CD4-positive, alpha-beta T cell treated with Interleukin-2 at 100 ng/mL for 4 hours (primary cell): ENCODE measurements around the gene COX4I2.
"Not testable (repeated sequence)": the region's sequence is repeated elsewhere in the genome, so short reads cannot be mapped to it uniquely, and the experiment has no call there.

ENCODE experiments used
- DNase-seq: peaks from one replicate; pipeline ENCODE4 v3.0.0-alpha.2; 2020; ENCODE audit warnings: low spot score

Gene COX4I2

GRCh38 chr20:31654534-31654933, 16.8 kb downstream of the COX4I2 start:
- no peak for DNase-seq

DNA sequence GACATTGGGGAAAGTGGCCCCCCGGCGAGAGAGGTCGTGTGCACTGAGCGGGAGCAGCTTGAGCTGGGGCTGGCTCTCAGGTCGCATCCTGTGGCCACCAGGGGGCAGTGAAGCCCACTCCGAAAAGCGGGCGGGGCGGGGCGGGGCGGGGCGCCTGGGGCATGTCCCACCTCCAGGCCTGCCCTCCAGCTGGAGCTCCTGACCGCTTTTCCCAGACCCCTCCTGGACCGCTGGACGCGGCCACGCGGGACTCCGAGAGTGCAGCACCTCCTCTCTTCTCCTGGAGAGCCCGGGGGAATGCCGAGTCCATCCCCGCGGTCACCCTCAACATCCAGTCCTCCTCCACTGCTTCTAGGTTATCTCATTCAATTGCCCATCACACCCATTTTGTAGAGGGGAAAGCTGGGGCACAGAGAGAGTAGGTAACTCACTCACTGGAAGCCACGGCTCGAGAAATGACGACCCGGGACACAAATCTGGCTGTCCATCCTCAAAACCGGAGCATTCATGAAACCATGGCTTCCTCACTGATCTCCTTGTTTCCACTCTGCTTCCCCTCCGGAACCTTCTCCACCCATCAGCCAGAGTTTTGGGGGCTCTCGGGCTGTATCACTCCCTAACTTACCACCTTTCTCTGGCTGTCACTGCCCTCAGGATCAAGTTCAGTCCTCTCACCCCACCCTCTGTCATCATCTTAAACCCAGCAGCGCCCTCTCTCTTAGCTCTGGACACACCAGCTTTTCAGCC, 24.1 kb downstream of the COX4I2 start:
- peak; percentile 75 for DNase-seq

DNA sequence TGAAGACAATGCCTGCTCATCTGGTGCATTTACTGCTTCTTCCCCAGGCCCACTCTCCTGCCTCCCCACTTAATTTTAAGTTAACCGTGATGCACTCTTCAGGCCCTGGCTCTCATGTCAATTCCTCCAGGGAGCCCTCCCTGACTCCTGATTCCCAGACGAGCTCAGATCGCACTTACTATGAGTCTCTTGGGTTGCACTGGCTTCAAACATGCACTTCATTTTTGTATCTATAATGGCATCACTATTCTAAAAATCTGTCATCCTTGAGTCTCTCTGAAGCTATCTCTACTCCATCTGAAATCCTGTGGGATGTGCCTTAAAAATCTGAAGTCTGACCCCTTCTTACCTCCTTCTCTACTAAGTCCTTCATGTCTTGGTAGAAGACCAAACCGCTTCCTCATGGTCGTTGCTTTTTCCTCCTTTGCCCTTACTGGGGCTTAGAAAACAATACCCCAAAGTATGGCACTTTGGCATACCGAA, 24.7 kb downstream of the COX4I2 start:
- no peak for DNase-seq

DNA sequence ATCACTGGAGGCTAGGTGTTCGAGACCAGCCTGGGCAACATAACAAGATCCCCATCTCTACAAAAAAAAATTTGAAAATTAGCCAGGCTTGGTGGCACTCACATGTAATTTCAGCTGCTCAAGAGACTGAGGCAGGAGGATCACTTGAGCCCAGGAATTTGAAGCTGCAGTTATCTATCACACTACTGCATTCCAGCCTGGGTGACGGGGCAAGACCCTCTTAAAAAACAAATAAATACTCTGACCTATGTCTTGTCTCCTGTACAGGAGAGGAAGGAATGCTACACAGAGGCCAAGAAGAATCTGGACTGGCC, 25.8 kb downstream of the COX4I2 start:
- no peak for DNase-seq

- no peak for DNase-seq
Observed at GRCh38 chr20:31663838-31664695, 26.4 kb downstream of the COX4I2 start.

GRCh38 chr20:31664696-31665354, 27.1 kb downstream of the COX4I2 start:
- DNase-seq: no peak

DNA sequence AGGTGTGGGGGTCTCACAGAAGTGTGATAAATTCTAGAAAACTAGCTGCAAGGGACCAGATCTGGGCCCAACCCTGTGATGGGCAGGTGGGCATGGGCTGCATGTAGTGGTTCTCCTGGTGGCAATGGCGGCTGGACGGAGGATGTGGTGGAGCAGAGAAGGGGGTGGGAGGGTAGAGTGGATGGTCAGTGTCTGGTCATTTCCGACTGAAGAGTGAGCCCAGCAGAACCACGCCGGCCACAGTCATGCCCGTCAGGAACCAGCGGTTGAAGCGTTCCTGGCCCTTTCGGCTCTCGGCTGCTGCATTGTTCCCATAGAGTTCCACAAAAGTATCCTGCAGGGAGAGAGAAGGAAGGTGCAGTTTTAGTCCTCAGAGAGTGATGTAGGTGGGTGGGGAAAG, 28.0 kb downstream of the COX4I2 start:
- no peak for DNase-seq

- peak; percentile 40 for DNase-seq
Observed at GRCh38 chr20:31666258-31667042, 28.7 kb downstream of the COX4I2 start.

- DNase-seq: no peak
Observed at GRCh38 chr20:31667315-31668285, 29.9 kb downstream of the COX4I2 start.

GRCh38 chr20:31668944-31669343, 31.2 kb downstream of the COX4I2 start:
- not testable (repeated sequence) for DNase-seq

- no peak for DNase-seq
Observed at GRCh38 chr20:31669876-31670275, 32.2 kb downstream of the COX4I2 start.

DNA sequence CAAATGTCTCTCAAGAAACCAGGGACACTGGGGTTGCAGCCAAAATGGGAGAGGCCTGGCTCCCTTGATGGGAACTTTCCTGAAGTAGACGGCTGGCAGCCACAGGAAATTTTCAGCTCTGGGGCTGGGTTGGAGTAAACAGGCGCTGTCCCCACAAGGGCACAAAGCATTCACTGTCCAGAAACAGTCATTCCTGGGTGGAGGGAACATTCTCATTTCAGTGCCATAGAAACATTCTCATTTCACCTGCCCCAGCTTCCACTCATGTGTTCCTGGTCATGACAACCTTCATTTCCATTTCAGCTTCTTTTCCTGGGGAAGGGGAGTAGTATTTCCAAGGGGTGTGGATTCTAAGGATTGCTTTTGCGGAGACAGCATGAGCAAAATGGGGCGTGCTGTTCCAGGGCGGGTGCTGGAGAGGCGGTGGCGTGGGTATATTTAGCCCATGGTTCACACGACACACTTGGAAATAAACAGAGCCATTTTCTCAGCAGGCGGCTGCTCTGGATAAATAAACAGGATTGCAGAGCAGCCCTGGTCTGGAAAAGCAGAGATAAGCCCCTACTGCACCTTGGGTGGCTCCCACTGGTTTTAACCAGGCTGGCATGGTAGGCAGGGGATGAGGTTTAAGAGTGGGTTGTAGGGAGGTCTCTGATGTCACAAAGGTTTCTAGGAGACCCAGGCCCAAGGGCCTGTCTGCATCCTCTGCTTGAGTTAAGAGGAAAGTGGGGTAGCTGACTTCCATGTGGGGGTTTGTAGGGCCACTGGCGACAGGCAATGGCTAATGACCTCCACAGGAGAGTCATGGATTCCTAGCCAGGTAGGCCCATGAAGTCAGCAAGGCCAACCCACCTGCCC, 32.9 kb downstream of the COX4I2 start:
- no peak for DNase-seq

GRCh38 chr20:31671324-31671723, 33.6 kb downstream of the COX4I2 start:
- DNase-seq: no peak

DNA sequence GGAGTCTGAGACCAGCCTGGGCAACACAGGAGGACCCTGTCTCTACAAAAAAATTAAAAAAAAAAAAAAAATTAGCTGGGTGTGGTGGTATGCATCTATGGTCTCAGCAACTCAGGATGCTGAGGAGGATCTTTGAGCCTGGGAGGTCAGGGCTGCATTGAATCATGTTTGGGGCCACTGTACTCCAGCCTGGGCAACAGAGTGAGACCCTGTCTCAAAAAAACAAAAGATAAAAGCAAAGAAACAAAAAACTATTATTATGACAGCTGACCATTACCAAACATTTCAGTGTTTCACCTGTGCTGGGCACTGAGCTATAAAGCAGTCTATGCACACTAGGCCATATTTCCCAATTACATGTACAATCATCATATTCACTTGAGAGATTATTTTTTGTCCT, 35.7 kb downstream of the COX4I2 start:
- DNase-seq: no peak

GRCh38 chr20:31673943-31674463, 36.3 kb downstream of the COX4I2 start:
- DNase-seq: peak; percentile 32

GRCh38 chr20:31674895-31675827, 37.4 kb downstream of the COX4I2 start:
- peak; percentile 75 for DNase-seq

- peak; percentile 90 for DNase-seq
Observed at GRCh38 chr20:31675828-31676608, 38.3 kb downstream of the COX4I2 start.

- no peak for DNase-seq
Observed at GRCh38 chr20:31676609-31676989, 38.9 kb downstream of the COX4I2 start.
